ENCODE measurements around the gene FAM78B.

Gene FAM78B, protein sequence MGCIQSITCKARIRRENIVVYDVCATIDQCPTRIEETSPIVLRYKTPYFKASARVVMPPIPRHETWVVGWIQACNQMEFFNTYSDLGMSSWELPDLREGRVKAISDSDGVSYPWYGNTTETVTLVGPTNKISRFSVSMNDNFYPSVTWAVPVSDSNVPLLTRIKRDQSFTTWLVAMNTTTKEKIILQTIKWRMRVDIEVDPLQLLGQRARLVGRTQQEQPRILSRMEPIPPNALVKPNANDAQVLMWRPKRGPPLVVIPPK

DNA sequence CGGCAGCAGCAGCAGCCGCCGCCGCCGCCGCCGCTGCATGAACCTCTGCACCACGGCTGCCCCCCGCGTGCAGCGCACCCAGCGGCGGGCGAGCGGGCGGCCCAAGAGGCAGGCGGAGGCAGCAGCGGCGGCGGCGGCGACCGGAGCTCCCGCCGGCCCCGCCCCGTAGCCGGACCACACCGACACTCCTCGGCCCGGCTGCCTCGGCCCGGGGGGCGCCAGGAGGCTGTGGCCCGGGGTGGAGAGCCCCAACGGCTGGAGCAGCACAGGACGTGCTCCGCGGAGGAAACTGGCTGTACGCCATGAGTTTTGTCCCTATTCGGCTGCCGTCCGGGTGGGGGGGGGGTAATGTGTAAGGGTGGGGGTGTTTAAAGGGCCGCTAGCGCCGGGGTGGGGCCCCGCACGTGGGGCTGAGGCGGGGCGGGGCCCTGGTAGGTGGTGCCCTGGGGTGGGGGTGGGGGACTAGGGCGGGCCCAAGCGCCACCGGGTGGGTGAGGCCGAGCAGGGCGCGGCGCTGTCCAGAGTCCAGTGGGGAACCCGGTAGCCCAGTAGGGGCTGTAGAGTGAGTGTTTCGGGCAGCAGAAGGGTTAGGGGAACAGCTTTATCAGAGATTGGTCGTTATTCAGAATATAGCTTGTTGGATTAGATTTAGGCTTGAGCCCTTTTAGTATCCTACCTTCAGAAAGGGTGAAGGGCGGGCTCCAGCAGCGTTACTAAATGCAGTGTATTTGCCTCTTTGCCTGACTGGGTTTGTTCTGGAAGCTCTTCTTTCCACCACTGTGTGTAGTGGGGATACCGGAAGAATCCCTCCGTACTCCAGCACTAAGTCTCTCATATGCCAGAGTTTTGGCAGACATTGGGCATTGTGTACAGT lies at the start of gene FAM78B:
TSS of gene FAM78B (minus strand) at position 304 of the 874 bp plus-strand sequence. CDS start 753 bp downstream, outside the sequence.
- DNase-seq = peak; percentile 54

DNA sequence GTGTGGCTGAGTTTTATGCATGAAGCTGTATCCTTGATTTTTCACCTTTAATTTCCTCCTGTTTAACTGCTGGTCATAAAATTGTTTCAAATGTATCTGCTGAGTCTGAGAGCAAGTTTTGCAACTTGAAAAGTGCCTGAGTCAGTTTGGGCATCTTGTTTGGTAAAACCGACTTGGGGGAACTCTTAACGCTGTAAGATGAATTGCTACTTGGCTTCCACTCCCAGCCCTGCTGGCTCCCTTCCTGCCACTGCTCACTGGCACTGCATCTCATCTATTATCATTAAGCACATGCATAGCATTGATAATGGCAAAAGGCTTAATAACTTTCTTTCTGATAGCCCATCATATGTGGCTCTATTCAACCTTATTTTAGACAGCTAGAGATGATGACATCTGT lies 35.7 kb upstream of the FAM78B start:
- DNase-seq = no peak

GRCh38 chr1:166200743-166201142 lies 33.9 kb upstream of the FAM78B start:
- no peak for DNase-seq

GRCh38 chr1:166197597-166197996 lies 30.8 kb upstream of the FAM78B start:
- no peak for DNase-seq

- DNase-seq = no peak
Observed at GRCh38 chr1:166197141-166197540, 30.3 kb upstream of the FAM78B start.

- no peak for DNase-seq
Observed at GRCh38 chr1:166193057-166193698, 26.4 kb upstream of the FAM78B start.

- DNase-seq = no peak
Observed at GRCh38 chr1:166190400-166190799, 23.6 kb upstream of the FAM78B start.

DNA sequence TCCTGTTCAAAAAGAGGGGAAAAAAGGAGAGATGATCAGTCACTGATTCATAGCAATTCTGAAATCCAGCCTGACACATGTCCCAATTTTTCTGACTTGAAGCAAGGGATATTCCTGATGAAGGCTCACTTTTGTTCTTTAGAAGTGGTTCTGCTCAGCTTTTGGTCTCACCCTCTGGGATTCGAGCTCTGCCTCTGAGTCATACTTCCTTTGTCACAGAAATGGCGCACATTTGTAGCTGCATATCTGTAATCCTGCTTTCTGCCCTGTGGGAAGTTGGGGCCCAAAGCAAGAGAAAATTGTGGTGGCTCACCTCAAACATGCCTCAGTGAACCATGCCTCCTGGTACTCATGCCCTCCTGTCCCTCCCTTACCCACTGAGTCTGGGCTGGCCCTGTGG lies 22.3 kb upstream of the FAM78B start:
- no peak for DNase-seq

GRCh38 chr1:166185526-166185925 lies 18.7 kb upstream of the FAM78B start:
- DNase-seq = no peak

DNA sequence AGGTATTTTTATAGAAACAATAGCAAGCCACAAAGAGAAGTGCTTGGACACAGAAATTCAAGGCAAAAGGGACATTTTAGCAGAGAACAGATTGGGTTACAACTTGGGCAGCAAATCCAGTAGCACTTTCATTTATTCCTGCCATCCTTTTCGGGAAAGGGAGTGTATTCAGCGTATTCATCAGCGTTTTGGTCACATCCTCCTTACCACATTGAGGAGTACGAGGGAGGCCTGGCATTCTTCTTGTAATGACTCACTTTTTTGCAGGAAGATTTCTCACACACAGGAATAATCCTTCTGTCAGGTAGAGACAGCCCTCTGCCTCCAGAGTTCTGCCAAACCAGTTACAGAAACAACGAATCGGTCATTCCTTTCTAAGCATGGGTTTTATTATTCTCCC lies 18.1 kb upstream of the FAM78B start:
- DNase-seq = no peak

DNA sequence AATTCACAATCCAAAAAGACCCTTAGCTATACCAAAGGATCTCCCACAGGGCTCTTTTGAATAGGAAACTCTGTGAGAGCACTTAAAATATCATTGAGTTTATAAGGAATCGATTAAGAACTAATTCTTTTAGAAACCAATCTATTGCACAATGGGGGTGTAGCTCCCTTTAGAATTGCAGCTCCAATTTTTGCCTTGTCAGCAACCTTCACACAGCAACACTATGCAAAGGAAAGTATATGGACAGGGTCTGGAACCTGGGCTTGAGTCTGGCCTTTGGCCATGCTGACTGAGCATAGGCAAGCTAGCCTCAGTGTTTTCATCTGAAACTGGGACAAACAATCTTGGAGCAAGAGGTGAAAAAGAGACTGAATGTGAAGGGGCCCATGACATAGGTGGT lies 17.2 kb upstream of the FAM78B start:
- no peak for DNase-seq

- DNase-seq = no peak
Observed at GRCh38 chr1:166182281-166182680, 15.5 kb upstream of the FAM78B start.

DNA sequence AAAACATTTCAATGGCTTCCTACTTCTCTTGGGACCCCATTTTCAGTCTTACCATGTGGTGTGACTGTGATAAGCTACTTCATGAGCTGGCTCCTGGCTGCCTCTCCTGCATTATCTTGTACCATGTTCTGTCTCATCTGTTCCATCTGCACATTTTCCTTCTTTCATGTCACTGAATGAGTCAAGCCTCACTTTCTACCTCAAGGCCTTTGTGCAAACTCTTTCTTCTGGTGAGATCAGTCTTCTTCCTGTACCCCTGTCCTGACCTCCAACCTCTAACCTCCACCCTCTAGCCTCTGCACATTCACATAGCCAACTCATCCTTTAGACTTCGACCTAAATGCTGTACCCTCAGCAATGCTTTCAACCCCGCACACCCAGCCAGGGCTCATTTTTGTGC lies 9.6 kb upstream of the FAM78B start:
- DNase-seq = no peak

- DNase-seq = no peak
Observed at GRCh38 chr1:166175032-166175431, 8.2 kb upstream of the FAM78B start.

GRCh38 chr1:166174108-166174507 lies 7.3 kb upstream of the FAM78B start:
- DNase-seq = peak; percentile 11

DNA sequence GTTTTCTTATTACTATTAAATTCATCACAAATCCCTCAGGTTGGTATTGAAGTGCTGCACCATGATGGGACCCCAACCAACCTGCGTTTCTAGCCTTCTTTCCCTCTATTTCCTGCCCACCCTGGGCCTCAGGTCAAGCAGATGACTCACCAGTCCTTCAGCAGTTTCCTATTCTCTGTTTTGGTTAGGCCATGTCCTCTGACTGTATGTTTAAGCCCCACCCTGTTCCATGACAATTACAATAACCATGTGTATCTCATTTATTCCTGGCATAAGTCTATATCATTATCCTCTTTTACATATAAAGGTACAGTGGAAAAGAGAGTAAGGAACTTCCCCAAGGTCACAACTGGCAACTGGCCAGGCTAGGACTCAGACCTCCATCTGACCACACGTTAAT lies 5.3 kb upstream of the FAM78B start:
- DNase-seq = no peak

GRCh38 chr1:166170726-166171125 lies 3.9 kb upstream of the FAM78B start:
- DNase-seq = no peak

DNA sequence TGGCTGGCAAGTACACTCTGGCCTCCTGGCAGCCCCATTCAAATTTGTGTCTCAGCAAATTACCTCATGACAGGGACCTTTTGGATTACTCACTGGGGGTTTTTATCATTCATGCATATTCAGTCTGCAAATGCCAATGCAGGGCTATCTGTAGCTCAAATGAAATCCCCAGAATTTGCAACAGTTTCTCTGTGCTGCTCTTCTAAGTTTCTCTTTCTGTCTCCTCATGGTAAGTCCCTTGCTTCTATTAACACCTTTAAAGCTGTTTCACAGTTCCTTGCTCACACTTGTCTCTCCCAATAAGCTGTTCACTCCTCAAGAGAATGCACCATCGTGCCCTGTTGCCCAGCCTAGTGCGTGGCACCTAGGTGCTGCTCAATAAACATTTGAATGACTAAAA lies 3.3 kb upstream of the FAM78B start:
- DNase-seq = no peak

GRCh38 chr1:166169182-166169581 lies 2.4 kb upstream of the FAM78B start:
- DNase-seq = no peak

GRCh38 chr1:166167572-166167925 lies 748 bp upstream of the FAM78B start:
- peak; percentile 14 for DNase-seq

DNA sequence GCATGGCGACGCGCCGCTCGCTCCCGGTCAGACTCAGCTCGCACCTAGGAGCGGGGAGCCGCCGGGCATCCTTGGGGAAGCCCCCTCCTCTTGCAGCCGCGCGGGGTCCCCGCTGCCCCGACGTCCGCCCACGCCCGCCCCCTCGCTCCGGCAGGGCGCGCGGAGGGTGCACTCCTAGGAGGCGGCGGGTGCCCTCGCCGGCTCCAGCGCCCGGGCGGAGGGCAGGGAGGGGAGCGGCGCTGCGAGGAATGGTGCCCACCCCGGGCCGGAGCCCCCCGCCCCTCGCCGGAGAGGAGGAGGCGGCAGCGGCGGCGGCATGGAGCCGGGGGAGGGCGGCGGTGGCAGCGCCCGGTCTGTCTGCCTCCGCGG lies 488 bp downstream of the FAM78B start:
- no peak for DNase-seq

GRCh38 chr1:166165661-166166328 lies 1.0 kb downstream of the FAM78B start:
- DNase-seq = peak; percentile 51

- peak; percentile 51 for DNase-seq
Observed at GRCh38 chr1:166164995-166165660, 1.7 kb downstream of the FAM78B start.
